Adipose tissue (tissue), 3 donors: ENCODE results near the gene GRAMD2B. TPM values are rescaled to one million over a fixed set of nuclear protein-coding genes. Genes with fewer than 3 reads are reported as not detected.
"Not testable (repeated sequence)": the region's sequence is repeated elsewhere in the genome, so short reads cannot be mapped to it uniquely, and the experiment has no call there.

Experiments used
- H3K27ac ChIP-seq: one replicate; pipeline ENCODE4 v1.5.1; 2013; ENCODE audit warnings: low read depth, low read length
- WGBS, 3 donors: extraction: QIAGEN DNeasy Blood & Tissue Kit; methylation state at CpG; one replicate each; pipeline ENCODE4 v1.1.7; 2013; 5-methylcytosine and 5-hydroxymethylcytosine counted together
- polyA plus RNA-seq, 3 donors: library from polyadenylated mRNA; stranded (reverse); fragments of 200-250 nt; gene quantifications; one replicate each; pipeline ENCODE4 v1.2.3, GENCODE V29; 2013
- donor health status: healthy with polysubstance abuse.
- donor health status: Bipolar disorder and iron deficiency.
- donor health status: healthy.

Gene GRAMD2B
- polyA plus RNA-seq, 3 donors = 4.9 to 15.2 (median 5.4) TPM

DNA sequence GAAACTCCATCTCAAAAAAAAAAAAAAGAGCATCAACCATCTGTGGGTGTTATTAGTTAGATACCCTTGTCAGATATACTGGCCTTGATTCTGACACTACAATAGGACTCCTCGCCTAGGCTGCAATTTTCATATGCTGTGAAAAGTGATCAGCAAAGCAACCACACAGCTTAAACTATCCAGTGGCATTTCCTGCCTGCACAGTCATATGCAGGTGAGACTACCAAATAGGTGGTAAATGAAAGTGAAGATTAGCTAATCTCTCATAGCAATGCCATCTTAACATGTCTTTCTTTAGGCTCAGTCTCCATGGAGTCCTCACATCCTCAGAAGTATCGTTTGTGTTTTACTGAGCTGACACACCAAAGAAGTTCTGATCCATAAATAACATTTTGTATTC is 40.8 kb downstream of the GRAMD2B start:
- H3K27ac ChIP-seq = no peak overlapping the region

GRCh38 chr5:126464959-126465358 is 41.8 kb downstream of the GRAMD2B start:
- 33 to 92% (median 84%) methylated on average over 7 of the region's 7 CpGs for WGBS, 3 donors
- no peak overlapping the region for H3K27ac ChIP-seq

More for the DNA sequence above, 40.8 kb downstream of the GRAMD2B start:
- WGBS, 3 donors = 88 to 95% (median 92%) methylated on average over 2 of the region's 2 CpGs

- H3K27ac ChIP-seq = no peak overlapping the region
- 73 to 89% (median 83%) methylated on average over 3 of the region's 3 CpGs for WGBS, 3 donors
Observed at GRCh38 chr5:126468091-126468490, 44.9 kb downstream of the GRAMD2B start.

DNA sequence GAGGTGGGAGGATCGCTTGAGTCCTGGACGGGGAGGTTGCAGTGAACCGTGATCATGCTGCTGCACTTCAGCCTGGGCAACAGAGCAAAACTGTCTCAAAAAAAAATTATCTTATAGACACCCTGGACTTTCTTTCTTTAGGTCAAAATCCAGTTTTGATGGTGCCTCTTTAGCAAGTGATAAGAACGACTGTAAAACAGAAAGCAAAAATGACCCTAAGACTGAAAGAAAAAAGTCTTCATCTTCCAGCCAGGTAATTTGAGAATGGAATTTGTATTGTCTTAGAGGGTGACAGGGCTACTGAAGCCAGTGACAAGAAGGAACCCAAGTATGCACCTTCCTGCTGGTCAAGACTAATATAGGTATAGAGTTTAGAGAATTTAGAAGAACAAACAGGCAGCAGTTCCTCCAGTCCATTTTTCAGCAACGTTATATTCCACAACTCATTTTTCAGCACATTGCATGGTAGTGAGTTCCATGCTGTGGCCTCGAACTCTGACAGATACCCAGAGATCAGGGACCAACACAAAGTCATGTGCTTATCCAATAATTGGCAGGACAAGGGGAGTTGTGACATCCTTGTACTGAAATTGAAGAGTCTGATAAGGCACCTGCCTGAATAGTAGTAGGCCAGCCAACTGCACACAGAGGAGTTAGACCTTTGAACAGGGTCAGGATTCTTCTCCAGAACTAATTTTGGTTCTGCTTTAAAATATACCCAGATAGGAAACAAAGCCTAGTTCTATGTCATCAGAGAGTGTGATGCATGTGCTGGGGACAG is 46.5 kb downstream of the GRAMD2B start:
- 94 to 95% (median 95%) methylated on average over 6 of the region's 6 CpGs for WGBS, 3 donors
- no peak overlapping the region for H3K27ac ChIP-seq

- WGBS, 3 donors = 89 to 96% (median 90%) methylated on average over 6 of the region's 6 CpGs
- not testable (repeated sequence) for H3K27ac ChIP-seq
Observed at GRCh38 chr5:126470529-126470928, 47.3 kb downstream of the GRAMD2B start.

DNA sequence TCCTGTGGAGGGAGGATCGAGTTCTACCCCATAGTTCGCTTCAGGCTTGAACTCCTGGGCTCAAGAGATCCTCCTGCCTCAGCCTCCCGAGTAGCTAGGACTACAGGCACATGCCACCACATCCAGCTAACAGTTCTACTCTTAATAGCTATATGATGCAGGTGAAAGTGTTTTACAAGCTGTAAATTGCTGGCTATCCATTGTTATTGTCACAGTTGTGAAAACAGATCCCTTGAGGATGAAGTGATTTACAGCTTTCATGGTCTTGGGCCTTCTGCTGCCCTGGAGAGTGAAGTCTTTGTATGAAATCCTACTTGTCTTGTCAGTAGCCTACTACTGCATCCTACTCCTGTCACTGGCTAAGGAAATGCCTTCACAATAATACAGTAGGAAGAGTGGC is 48.0 kb downstream of the GRAMD2B start:
- no peak overlapping the region for H3K27ac ChIP-seq
- 62 to 93% (median 81%) methylated on average over 3 of the region's 3 CpGs for WGBS, 3 donors

GRCh38 chr5:126471875-126472537 is 48.8 kb downstream of the GRAMD2B start:
- WGBS, 3 donors = 84 to 91% (median 86%) methylated on average over 3 of the region's 3 CpGs
- no peak overlapping the region for H3K27ac ChIP-seq

DNA sequence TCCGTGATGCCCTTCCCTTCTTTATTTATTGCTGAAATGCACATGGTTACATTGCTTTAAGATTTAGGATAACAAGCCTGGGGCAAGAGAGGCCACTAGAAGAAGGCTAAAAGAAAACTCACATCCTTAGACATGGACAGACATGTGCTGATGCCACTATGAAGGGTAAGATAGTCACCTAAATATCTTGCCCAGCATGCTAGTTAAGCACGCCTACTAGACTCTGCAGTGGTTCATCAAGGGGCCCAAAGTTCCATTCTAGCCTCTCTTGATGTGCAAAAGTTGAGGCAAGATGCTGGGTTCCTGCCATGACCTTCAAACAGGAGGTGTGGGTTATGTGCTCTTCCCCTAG is 49.3 kb downstream of the GRAMD2B start:
- 96 to 98% (median 98%) methylated on average over 2 of the region's 2 CpGs for WGBS, 3 donors
- no peak overlapping the region for H3K27ac ChIP-seq

GRCh38 chr5:126477294-126478117 is 54.3 kb downstream of the GRAMD2B start:
- H3K27ac ChIP-seq = no peak overlapping the region

GRCh38 chr5:126479810-126480209 is 56.6 kb downstream of the GRAMD2B start:
- no peak overlapping the region for H3K27ac ChIP-seq
- WGBS, 3 donors = 41 to 74% (median 66%) methylated on average over 2 of the region's 2 CpGs

More at GRCh38 chr5:126477294-126478117, 54.3 kb downstream of the GRAMD2B start:
- 45 to 73% (median 48%) methylated on average over 5 of the region's 5 CpGs for WGBS, 3 donors

GRCh38 chr5:126480824-126481223 is 57.6 kb downstream of the GRAMD2B start:
- H3K27ac ChIP-seq = no peak overlapping the region

DNA sequence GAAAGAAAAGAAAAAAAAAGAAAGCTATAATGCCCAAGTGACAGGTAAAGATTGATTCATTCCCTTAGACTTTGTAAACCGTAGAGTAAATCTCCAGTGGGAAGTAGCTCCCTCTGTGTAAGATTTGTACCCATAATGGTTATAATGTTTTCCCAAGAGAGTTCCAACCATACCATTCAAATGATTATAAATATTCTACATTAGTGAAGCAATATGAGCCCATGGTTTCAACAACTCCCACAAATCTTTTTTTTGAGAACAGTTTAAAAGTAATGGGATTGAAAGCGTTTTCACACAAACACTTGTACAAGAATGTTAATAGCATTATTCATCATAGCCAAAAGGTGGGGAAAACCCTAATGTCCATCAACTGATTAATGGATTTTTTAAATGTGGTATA is 58.0 kb downstream of the GRAMD2B start:
- H3K27ac ChIP-seq = no peak overlapping the region
- 77 to 93% (median 86%) methylated on average over 2 of the region's 2 CpGs for WGBS, 3 donors

- WGBS, 3 donors = 71 to 86% (median 85%) methylated on average over 1 of the region's 1 CpG
- H3K27ac ChIP-seq = no peak overlapping the region
Observed at GRCh38 chr5:126482591-126482990, 59.4 kb downstream of the GRAMD2B start.

DNA sequence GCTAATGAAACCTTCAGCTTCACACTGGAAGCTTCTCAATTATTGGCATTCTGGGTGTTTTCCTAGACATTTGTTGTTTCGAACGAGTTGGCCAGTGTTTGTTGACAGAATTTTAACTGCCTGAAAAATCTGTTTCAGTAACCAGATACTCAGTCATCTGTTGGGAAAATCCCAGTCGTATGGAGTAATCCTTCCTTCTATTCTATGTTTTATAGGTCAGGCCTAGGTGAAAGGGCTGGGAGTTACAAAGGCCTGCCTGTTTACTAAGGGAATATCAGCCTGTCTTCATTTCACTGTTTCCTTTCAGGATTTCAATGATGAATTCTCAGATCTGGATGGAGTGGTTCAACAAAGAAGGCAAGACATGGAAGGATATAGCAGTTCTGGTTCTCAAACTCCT is 59.9 kb downstream of the GRAMD2B start:
- no peak overlapping the region for H3K27ac ChIP-seq
- 47 to 70% (median 59%) methylated on average over 3 of the region's 3 CpGs for WGBS, 3 donors

- WGBS, 3 donors = 87 to 98% (median 93%) methylated on average over 2 of the region's 2 CpGs
- H3K27ac ChIP-seq = no peak overlapping the region
Observed at GRCh38 chr5:126484253-126484652, 61.0 kb downstream of the GRAMD2B start.

- no peak overlapping the region for H3K27ac ChIP-seq
- 93 to 99% (median 94%) methylated on average over 3 of the region's 3 CpGs for WGBS, 3 donors
Observed at GRCh38 chr5:126486332-126486731, 63.1 kb downstream of the GRAMD2B start.

DNA sequence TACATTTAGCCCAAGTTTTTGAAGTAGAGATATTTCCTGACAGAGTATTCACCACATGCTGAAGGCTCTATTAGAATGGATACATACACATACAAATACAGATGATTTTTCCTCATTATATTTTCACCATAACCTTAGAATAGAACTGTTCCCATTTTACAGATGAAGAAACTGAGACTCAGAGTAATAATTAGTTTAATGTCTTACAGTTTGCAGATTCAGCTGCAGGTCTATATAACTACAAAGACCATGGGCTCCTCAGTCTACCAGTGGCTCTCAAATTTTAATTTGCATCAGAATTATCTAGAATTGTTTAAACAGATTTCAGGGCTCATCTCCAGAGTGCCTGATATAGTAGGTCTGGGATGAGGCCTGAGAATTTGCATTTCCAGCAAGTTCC is 64.4 kb downstream of the GRAMD2B start:
- no peak overlapping the region for H3K27ac ChIP-seq

- WGBS, 3 donors = 84 to 85% (median 85%) methylated on average over 7 of the region's 7 CpGs
- no peak overlapping the region for H3K27ac ChIP-seq
Observed at GRCh38 chr5:126488443-126489065, 65.3 kb downstream of the GRAMD2B start.
